HG02870 (cell line): ENCODE measurements around the gene TNNC2.
A peak's percentile ranks its signal among the peaks of the same experiment; 100 is the strongest.
"Not testable (repeated sequence)": the region's sequence is repeated elsewhere in the genome, so short reads cannot be mapped to it uniquely, and the experiment has no call there.

Experiments
- ATAC-seq: cut with Tn5 transposase; IDR thresholded peaks from one replicate; pipeline ENCODE4 v1.9.1; 2021; ENCODE audit warnings: mild to moderate bottlenecking, moderate library complexity; ENCODE audit not compliant: unreplicated experiment

Gene TNNC2

DNA sequence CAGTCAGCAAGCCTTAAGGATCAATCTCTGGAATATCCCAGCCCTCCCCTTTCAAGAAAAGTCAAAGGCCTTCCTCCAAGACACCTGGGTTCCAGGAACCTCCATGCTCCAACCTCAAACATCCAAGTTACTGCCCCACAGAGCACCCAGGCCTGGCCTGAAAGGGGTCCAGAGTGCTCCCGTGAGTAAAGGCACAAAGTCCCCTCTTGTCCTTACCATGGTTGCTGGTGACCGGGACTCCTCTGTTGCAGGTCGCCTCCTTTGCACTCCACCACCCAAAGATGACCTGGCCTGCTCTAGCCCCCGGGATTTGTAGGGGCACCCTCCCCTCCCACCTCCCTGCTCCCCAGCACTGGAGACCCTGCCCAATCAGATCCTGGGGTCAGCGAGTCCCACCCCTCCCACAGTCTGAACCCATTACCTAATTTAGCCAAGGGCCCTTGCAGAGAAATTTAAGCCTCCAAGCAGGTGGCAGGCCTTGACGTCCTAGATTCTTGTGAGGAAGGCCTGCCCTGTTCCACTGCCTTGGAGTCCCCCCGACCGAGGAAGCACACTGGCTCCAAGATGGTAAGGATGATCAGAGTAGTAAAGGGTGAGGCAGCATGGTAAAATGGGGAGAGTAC lies at the start of gene TNNC2:
Gene TNNC2, minus strand, starts transcription at position 283 of the 623 bp plus-strand sequence. Its CDS starts 64 bp downstream, at position 219.
- ATAC-seq = no peak

DNA sequence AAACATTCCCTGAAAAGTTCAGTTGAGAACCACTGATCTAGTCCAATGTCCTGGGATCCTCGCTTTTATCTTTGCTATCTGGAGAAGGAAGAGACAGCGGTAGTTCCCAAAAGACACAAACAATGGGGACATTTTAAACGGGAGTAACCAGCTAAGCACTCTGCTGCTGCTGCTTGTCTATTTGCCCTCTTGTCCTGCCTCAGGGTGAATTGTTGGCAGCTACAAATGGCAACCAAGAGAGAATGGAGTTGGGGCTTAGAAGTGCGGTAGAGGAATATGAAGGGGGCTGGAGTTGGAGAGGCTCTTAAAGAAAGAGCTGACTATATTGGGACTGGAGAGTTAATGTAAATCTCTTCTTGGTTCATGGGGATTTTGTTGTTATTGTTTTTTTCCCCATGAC lies 47.5 kb upstream of the TNNC2 start:
- no peak for ATAC-seq

DNA sequence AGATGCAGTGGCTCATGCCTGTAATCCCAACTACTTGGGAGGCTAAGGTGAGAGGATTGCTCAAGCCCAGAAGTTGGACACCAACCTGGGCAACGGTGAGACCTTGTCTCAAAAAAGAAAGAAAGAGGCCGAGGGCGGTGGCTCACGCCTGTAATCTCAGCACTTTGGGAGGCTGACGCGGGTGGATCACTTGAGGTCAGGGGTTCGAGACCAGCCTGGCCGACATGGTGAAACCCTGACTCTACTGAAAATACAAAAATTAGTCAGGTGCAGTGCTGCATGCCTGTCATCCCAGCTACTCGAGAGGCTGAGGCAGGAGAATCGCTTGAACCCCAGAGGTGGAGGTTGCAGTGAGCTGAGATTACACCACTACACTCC lies 47.0 kb upstream of the TNNC2 start:
- not testable (repeated sequence) for ATAC-seq

DNA sequence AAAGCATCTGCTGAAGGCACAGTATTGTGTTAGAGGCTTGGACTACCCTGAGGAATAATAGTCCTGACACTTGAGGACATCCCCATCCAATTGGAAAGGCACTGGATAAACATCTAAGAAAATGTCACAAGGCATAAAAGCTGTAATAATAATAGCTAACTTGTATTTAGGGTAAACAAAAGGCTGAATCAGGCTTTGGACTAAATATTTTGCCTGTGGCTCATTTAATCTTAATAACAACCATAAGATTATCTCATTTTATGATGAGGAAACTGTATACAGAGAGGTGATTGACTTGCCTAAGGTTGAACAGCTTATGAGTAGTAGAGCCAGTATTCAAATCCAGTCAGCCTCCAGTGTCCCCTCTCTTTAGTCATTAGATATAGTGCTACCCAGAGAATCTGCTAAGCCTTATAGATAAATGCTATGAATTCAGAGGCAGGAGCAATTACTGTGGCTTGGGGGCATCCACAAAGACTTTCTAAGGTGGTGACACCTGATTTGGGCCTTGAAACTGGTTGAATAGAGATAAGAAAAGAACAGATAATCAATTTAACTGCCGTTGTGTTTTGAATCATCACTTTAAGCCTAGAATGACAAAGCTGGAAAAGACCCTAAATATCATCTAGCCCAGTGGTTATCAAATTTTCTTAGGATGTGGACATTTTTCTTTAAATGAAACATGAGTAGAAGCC lies 46.4 kb upstream of the TNNC2 start:
- no peak for ATAC-seq

DNA sequence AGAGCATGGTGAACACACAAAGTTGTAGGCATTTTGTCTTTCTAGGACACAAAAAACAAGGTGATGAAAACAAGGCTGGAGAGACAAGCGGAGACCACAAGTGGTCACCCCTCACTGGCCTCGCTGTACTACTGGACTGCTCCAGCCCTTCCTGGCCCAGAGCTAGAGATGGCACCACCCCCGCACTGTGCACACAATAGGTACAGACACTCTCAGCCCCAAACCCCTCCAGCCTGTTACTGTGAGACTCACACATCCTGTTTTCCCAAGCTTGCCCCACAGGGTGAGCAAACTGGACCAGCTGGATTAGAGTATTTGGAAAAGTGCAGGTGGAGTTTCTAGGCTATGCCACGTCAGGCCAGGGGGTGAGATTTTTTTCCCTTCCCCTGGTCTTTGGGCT lies 45.5 kb upstream of the TNNC2 start:
- ATAC-seq = no peak

DNA sequence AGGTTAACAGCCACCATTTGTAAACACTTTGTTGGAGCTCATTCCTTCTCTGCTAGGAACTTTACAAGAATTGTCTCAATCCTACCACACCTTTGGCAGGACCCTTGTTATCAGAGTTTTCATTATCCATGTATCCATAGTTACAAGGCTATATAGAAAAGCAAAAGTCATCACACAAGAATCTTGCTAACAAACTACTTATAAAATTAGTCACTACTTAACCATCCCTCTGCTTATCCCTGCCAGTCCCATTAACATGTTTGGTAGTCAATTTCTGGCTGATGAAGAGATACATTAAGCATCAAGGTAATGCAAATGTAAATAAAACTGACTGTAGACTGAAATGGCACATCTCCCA lies 40.7 kb upstream of the TNNC2 start:
- ATAC-seq = no peak

DNA sequence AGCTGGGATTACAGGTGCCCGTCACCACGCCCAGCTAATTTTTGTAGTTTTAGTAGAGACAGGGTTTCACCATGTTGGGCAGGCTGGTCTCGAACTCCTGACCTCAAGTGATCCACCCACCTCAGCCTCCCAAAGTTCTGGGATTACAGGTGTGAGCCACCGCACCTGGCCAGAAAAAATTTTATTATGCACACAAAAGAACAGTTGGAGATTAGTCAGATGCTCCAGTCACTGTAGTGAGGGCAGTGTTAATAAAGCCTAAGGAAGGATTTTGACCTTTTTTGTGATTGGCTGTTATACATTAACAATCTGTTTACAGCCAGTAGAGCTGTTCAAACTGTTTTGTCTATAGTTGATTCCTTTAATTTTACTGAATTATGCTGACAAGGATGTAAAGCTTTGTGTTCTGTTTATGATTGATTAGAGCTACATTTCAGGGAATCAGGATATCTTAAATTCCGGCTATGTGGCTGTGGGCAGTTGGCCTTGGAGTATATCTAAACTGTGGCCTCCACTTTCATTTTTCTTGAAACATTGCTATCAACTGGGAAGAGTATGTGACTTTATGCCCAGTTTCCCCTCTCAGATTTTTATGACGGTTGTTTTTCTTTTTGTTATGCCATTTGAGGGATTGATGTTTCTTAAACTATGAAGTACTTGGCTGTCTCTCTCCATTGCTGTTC lies 40.2 kb upstream of the TNNC2 start:
- no peak for ATAC-seq

DNA sequence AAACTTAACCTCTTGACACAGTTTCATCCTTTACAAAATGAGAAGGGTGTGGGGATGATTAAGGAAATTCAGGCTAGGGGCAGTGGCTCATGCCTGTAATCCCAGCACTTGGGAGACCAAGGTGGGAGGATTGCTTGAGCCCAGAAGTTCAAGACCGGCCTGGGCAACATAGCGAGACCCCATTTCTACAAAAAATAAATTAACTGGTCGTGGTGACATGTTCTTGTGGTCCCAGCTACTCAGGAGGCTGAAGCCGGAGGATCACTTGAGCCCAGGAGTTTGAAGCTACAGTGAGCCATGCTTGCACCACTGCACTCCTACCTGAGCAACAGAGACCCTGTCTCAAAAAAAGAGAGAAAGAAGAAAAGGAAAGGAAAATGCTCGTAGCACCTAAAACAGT lies 39.3 kb upstream of the TNNC2 start:
- ATAC-seq = no peak

DNA sequence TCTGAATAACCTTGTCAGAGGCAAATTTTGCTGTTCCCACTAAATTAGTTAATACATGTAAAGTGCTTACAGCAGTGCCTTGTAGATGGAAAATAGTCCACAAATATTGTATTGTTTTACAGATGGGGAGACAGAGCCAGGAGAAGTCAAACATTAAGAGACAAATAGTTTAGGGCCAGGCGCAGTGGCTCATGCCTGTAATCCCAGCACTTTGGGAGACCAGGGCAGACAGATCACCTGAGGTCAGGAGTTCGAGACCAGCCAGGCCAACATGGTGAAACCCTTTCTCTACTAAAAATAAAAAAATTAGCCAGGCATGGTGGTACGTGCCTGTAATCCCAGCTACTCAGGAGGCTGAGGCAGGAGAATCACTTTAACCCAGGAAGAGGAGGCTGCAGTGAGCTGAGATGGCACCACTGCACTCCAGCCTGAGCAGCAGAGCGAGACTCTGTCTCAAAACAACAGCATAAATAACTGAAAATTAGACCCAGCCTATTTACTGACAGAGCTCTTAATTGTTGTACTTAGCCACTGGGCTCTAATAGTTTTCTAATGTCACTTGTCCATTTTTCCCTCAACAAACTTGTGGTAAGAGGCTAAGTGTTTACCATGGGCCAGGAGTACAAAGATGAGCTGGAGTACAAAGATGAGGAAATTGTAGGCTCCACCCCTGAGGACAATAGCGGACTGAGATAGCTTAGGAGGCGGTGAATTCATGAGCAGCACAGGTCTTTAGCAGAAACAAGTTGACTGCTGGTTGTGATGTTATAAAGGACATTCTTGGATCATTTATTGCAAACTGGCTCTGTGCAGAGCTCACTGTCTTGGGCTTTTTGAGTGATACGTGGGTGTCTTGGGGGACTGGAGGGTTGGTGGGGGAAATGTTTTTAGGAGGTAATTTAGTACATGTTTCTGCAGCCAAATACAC lies 36.7 kb upstream of the TNNC2 start:
- ATAC-seq = no peak

DNA sequence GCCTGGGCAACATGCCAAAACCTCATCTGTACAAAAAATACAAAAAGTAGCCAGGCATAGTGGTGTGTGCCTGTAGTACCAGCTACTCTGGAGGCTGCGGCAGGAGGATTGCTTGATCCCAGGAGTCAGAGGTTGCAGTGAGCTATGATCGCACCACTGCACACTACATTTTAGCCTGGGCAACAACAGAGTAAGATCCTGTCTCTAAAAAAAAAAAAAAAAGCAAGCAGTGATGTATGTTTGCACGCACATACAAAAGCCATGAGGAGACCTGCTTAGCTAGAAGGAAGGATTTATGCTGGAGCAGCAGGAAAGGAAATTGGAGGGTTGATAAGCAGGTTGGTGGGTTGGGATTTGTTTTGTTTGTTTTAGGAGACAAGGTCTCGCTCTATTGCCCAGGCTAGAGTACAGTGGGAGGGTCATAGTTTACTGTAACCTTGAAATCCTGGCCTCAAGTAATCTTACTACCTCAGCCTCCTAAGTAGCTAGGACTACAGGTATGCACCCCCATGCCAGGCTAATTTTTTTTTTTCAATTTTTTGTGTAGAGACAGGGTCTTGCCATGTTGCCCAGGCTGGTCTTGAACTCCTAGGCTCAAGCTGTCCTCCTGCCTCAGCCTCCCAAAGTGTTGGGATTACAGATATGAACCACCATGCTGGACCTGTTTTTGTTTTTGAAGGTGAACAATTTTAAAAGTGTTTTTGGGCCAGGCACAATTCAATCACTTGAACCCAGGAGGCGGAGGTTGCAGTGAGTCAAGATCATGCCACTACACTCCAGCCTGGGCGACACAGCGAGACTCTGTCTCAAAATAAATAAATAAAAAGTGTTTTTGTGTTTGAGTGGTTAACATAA lies 34.3 kb upstream of the TNNC2 start:
- ATAC-seq = no peak

DNA sequence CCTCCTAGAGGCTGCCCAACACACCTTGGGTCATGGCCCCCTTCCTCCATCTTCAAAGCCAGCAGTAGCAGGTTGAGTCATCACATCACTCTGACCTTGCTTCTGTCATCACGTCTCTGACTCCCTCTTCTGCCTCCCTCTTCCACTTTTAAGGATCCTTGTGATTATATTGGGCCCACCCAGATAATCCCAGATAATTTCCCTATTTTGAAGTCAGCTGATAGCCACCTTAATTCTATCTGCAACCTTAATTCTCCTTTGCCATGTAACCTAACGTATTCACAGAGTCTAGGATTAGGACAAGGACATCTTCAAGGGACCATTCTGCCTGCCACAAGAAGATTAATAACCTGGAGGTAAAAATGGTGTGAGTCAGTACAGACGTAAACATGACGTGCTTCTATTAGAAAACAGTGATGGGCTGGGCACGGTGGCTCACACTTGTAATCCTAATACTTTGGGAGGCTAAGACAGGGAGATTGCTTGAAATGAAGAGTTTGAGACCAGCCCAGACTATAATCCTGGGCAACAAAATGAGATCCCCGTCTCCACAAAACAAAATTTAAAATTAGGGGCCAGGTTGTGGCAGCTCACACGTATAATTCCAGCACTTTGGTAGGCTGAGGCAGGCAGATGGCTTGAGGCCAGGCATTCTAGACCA lies 33.6 kb upstream of the TNNC2 start:
- ATAC-seq = no peak

DNA sequence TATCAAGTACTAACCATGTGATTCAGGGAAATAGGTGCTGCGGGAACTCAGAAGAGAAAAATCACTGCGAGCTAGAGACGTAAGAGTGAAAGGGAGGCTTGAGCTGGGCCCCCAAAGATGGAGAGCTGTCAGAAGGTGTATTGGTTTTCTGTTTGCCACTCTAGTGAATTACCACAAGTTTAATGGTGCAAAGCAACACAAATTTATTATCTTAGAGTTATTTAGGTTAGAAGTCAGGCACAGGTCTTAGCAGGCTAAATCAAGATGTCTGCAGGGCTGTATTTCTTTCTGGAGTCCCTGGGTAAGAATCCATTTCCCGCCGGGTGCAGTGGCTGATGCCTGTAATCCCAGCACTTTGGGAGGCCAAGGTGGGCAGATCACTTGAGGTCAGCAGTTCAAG lies 32.8 kb upstream of the TNNC2 start:
- no peak for ATAC-seq

DNA sequence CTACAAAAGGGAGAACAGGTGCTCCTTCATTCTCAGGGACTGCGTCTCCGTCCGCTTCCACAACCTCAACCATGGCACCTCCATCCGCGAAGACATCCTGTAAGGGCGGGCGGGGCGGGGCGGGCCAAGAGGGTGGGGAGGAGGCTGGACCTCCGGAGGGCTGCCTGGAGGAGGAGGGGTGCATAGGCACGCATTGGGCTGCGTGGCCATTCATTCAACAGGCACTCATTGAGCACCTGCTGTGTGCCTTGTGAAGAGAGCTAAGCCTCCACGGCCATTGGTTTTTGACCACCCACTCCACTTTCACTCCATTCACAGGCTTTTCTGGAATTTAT lies 30.7 kb upstream of the TNNC2 start:
- peak; percentile 26 for ATAC-seq

DNA sequence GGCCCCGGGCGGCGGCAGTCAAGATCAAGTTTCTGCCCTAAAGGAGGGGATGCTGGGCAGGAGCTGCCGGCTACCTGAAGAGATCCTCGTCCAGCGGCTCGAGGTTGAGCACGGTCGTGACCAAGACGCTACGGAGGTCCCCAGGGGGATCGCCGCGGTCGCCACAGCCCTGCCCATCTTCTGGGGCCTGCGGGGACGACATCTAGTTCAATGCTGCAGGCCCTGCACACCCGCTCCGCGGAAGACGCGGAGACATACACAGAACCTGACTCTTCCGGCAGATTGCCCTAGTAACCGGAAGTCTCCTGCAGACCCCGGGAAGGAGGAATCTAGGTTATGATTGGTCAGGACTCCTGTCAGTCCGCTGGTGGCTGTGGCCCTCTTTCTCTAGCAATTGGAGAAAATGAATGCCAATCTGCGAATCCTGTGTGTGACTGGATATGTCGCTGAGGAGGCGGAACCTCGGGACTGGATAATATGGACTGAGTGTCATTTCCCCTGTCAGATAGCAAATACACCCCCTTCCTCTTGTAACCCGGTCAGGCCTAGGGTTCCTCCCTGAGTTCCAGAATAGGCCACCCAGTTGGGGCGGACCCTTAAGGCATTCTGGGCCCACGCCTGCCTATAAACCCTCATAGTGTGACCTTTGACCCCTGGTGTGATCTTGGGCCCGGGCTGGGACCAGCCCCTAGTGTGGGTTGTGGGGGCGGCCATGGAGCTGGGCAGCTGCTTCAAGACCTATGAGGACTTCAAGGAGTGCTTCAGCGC lies 30.2 kb upstream of the TNNC2 start, which contains the start of the genes ACOT8 and ZSWIM3:
Gene ACOT8, minus strand, starts transcription at position 279 of the 768 bp plus-strand sequence. Its CDS starts 77 bp downstream, at position 202.
Gene ZSWIM3, plus strand, starts transcription at position 501 of the 768 bp plus-strand sequence. Its CDS starts 212 bp downstream, at position 713.
- ATAC-seq = peak; percentile 96

DNA sequence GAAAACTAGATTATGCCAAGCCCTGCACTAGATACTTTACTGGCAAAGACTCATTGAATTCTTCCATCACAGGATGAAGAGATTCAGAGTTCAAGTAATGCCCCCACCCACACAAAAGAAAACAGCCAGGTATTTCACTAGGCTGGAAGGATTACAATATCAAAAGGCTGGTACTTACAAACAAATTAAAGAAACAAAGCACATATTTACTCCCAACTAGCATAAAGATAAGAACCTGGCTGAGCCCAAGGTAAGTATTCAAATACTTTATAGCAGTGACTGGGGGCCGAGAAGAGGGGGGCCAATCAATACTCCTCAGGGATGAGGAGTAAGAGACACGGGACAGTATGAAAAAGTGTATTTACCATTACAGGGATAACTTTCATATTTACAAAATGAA lies 26.4 kb upstream of the TNNC2 start:
- ATAC-seq = no peak

DNA sequence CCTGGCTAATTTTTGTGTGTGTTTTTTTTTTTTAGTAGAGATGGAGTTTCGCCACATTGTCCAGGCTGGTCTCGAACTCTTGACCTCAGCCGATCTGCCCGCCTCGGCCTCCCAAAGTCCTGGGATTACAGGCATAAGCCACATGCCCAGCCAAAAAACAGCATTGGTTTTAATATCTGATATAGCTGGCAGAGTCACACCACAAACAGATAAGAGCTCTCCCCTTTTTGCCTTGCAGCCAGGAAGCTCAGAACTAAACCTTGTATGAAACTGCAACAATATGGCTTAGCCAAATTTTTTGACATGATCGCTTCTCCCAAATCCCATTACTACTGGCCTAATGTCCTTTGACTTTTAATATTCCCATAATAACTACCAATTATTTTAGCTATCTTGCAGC lies 25.2 kb upstream of the TNNC2 start:
- no peak for ATAC-seq

DNA sequence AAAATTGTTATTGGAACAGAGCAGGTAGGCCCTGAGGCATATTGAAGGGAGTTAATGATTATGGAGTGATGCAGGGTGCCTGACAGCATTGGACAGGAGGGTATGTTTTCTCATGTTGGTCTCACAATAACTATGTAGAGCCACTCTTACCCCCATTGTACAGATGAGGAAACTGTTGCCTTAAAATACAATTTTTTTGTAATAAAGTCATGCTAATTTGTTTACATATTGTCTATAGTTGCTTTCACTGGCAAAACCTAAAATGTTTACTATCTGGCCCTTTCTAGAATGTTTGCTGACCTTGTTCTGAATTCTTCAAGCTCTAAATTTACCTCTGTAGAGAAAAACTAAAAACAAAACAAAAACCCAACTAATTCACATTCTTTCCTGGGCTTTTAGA lies 24.4 kb upstream of the TNNC2 start:
- no peak for ATAC-seq

DNA sequence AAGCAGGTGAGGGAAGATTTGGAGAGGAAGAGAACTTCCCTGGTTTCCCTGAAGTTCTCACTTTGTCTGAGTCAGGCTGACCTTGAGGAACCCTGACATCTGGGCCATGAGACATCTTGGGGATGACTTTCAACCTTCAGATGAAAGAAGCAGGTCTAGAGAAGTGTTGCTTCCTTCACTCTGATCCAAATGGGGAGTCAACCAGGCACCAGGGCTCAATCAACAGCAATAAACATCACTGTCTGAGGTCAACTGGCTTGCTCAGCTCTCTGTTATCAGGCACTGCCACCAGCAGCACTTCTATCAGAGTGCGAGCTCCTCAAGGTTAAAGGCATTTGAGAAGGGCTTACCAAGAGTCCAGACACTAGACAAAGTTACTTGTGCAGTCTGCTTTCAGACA lies 23.8 kb upstream of the TNNC2 start:
- ATAC-seq = no peak

DNA sequence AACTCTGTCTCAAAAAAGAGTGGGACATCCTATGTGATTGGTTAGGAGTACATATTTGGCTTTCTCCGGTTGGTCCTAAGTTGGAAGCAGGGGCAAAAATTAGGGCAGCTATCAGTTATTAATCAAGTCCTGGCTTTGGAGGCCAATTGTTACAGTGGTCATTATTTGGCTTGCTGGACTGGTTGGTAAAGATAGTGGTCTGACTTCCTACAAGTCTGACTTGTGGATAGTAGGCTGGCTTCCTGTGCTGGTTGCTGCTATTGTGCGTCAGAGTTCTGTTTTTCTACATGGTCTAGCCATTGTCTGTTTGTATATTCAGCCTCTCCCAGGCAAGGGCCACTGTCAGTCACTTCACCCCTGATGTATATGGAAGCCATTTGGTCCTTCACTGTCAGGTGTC lies 23.1 kb upstream of the TNNC2 start:
- ATAC-seq = no peak
